MM.1S (cell line): ENCODE data around the gene NINL.

Experiments used
- CTCF ChIP-seq: fragments of 300-600 bp; sonication (generic); IDR thresholded peaks from 2 replicates; pipeline ENCODE4 v1.5.1; 2016; ENCODE audit warnings: antibody characterized with exemption, low read length, mixed read lengths
- EZH2 ChIP-seq: fragments of 300-600 bp; sonication (generic); optimal IDR thresholded peaks from 2 replicates; pipeline ENCODE3; 2017; ENCODE audit warnings: low read depth, mild to moderate bottlenecking, antibody characterized with exemption, low read length, mixed read lengths
- EZH2phosphoT487 ChIP-seq: fragments of 300-600 bp; sonication (generic); IDR thresholded peaks from 2 replicates; pipeline ENCODE4 v1.6.1; 2018; ENCODE audit warnings: antibody characterized with exemption, low read length

GRCh38 chr20:25464501-25465242, 120.7 kb downstream of the NINL start:
- no peak for TF ChIP-seq CTCF
- TF ChIP-seq EZH2: no peak
- TF ChIP-seq EZH2phosphoT487: no peak
